GM23338 (cell line): ENCODE data around the gene SLCO3A1. TPM values are rescaled to one million over a fixed set of nuclear protein-coding genes. Genes with fewer than 3 reads are reported as not detected.

ENCODE experiments used
- ATAC-seq: fragments of 200-7000 bp; cut with Tn5 transposase; 3 replicates; pipeline ENCODE4 v1.9.1; 2020
- DNase-seq: peaks from one replicate; pipeline ENCODE4 v3.0.0-alpha.2; 2015; ENCODE audit warnings: low spot score
- H2AFZ ChIP-seq: fragments of 200-600 bp; sonication (generic); 2 replicates; pipeline ENCODE4 v1.8.0; 2016; ENCODE audit warnings: antibody characterized with exemption, mild to moderate bottlenecking, moderate library complexity
- H3F3A ChIP-seq: fragments of 200-600 bp; sonication (generic); replicated peaks from 2 replicates; pipeline ENCODE4 v1.8.0; 2017; ENCODE audit warnings: antibody characterized with exemption, mixed run types, low read depth
- H3K27ac ChIP-seq: fragments of 200-600 bp; sonication (generic); 2 replicates; pipeline ENCODE4 v1.6.1; 2016; ENCODE audit warnings: low read depth
- H3K27me3 ChIP-seq: fragments of 200-600 bp; sonication (generic); 2 replicates; pipeline ENCODE4 v1.8.0; 2016; ENCODE audit warnings: mild to moderate bottlenecking, mixed run types, moderate library complexity; ENCODE audit not compliant: insufficient read depth
- H3K36me3 ChIP-seq: fragments of 200-600 bp; sonication (generic); 2 replicates; pipeline ENCODE4 v1.8.0; 2016; ENCODE audit warnings: mild to moderate bottlenecking; ENCODE audit not compliant: insufficient read depth
- H3K4me1 ChIP-seq: fragments of 200-600 bp; sonication (generic); 2 replicates; pipeline ENCODE4 v1.8.0; 2016; ENCODE audit warnings: mild to moderate bottlenecking, moderate library complexity; ENCODE audit not compliant: insufficient read depth
- H3K4me2 ChIP-seq: fragments of 200-600 bp; sonication (generic); 2 replicates; pipeline ENCODE4 v1.7.1; 2017; ENCODE audit warnings: mixed run types
- H3K4me3 ChIP-seq: fragments of 200-600 bp; sonication (generic); 2 replicates; pipeline ENCODE4 v1.6.1; 2016; ENCODE audit warnings: mixed run types
- H3K79me2 ChIP-seq: fragments of 200-600 bp; sonication (generic); replicated peaks from 2 replicates; pipeline ENCODE4 v1.8.0; 2017; ENCODE audit warnings: mild to moderate bottlenecking; ENCODE audit not compliant: insufficient read depth
- H3K9me2 ChIP-seq: fragments of 200-600 bp; sonication (generic); 2 replicates; pipeline ENCODE4 v1.8.0; 2017; ENCODE audit not compliant: insufficient read depth
- H4K20me1 ChIP-seq: fragments of 200-600 bp; sonication (generic); replicated peaks from 2 replicates; pipeline ENCODE4 v1.8.0; 2017; ENCODE audit warnings: mild to moderate bottlenecking; ENCODE audit not compliant: insufficient read depth
- H3K27ac Mint-ChIP-seq: 2 replicates; pipeline ENCODE4 v1.8.0; 2020; ENCODE audit warnings: inconsistent platforms, mild to moderate bottlenecking, moderate library complexity, mixed read lengths
- H3K27me3 Mint-ChIP-seq: 3 replicates; pipeline ENCODE4 v1.8.0; 2022; ENCODE audit warnings: low read depth, mild to moderate bottlenecking, moderate library complexity, mixed read lengths, inconsistent platforms; ENCODE audit not compliant: insufficient read depth, poor library complexity
- H3K36me3 Mint-ChIP-seq: 3 replicates; pipeline ENCODE4 v1.8.0; 2021; ENCODE audit warnings: low read depth, mild to moderate bottlenecking, inconsistent platforms, moderate library complexity, mixed read lengths
- H3K4me1 Mint-ChIP-seq: 3 replicates; pipeline ENCODE4 v1.8.0; 2020; ENCODE audit warnings: mild to moderate bottlenecking, inconsistent platforms, mixed read lengths
- H3K4me3 Mint-ChIP-seq: 3 replicates; pipeline ENCODE4 v1.8.0; 2021; ENCODE audit warnings: moderate library complexity, mild to moderate bottlenecking, inconsistent platforms, mixed read lengths
- H3K9me3 Mint-ChIP-seq: 3 replicates; pipeline ENCODE4 v1.8.0; 2020; ENCODE audit warnings: moderate library complexity, mild to moderate bottlenecking, inconsistent platforms, mixed read lengths
- CTCF ChIP-seq, 2 experiments: fragments of 200-600 bp in 1 of 2; sonication (generic) in 1 of 2; conservative IDR thresholded peaks; 2 replicates each; pipeline versions ENCODE4 v1.5.1 to v1.6.1; 2016 to 2017; ENCODE audit warnings: antibody characterized with exemption in 2 of 2, low read depth in 2 of 2, mild to moderate bottlenecking in 2 of 2, moderate library complexity in 1 of 2
- NANOG ChIP-seq: IDR thresholded peaks from 2 replicates; pipeline ENCODE4 v1.6.1; 2016; ENCODE audit warnings: antibody characterized with exemption, borderline replicate concordance
- POLR2AphosphoS5 ChIP-seq: IDR thresholded peaks from 2 replicates; pipeline ENCODE4 v1.6.1; 2016; ENCODE audit warnings: antibody characterized with exemption, low read depth
- ZNF331 ChIP-seq: fragments of 250-450 bp; sonication (Bioruptor Pico); IDR thresholded peaks from 2 replicates; pipeline ENCODE4 v1.5.0; 2020; ENCODE audit warnings: low read depth, mild to moderate bottlenecking, moderate library complexity
- ZNF462 ChIP-seq: fragments of 250-450 bp; sonication (Bioruptor Pico); IDR thresholded peaks from 2 replicates; pipeline ENCODE4 v1.5.0; 2020; ENCODE audit warnings: mild to moderate bottlenecking, moderate library complexity
- polyA plus RNA-seq: library from polyadenylated mRNA; unstranded; fragments of >200 nt; fragmentation: Nextera tagmentation; extraction: Ambion mirVana; gene quantifications from 2 replicates; pipeline ENCODE4 v1.2.1, GENCODE V29; 2016
- total RNA-seq: library from RNA; depleted of rRNA; stranded (reverse); fragments of >200 nt; shearing (Covaris generic); gene quantifications from 2 replicates; pipeline ENCODE4 v1.2.3, GENCODE V29; 2014
- TF ChIP-seq, protein P1 (sequence below): IDR thresholded peaks from 2 replicates; pipeline ENCODE4 v1.6.1; 2016; ENCODE audit warnings: antibody characterized with exemption

The SLCO3A1 gene
- total and polyA plus RNA-seq, 2 experiments from 2014 or later = 7.3 to 9.4 TPM

- TF ChIP-seq, protein P1, sequence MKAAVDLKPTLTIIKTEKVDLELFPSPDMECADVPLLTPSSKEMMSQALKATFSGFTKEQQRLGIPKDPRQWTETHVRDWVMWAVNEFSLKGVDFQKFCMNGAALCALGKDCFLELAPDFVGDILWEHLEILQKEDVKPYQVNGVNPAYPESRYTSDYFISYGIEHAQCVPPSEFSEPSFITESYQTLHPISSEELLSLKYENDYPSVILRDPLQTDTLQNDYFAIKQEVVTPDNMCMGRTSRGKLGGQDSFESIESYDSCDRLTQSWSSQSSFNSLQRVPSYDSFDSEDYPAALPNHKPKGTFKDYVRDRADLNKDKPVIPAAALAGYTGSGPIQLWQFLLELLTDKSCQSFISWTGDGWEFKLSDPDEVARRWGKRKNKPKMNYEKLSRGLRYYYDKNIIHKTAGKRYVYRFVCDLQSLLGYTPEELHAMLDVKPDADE = no peak
These were observed 20.7 kb downstream of the SLCO3A1 start (continued) for GRCh38 chr15:91874171-91874570.

DNA sequence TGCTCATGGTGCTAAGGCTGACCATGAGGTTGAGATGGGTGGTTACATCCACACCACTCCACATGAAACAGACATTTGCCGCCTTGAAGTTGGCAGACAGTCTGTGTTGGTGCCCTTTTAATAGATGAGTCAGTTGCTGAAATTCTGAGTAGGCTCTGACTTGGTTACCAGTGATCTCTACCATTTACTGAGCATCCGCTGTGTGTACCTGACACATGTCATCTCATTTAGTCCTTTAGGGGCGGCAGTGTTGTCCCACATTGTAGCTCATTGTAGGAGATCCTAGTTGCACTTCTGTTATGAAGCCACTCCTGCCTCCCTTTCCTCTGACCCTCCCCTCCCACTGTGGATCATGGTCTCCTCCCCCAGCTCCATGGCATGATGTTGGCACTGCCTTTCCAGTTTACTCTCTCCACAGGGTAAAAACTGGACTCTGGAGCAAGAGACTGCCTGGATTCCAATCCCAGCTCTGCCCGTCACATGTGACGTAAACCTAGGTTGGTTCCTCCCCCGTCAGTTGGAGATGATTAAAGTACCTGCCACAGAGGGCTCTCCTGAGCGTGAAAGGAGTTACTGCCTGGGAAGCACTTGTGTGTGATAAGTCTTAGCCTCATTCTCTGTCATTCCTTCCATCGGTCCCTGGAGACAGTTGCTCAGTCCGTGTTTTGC lies 21.6 kb downstream of the SLCO3A1 start:
- DNase-seq = peak; percentile 32

More for the DNA sequence above, 21.6 kb downstream of the SLCO3A1 start:
- TF ChIP-seq ZNF462 (CRISPR knock-in tag) (no peak), NANOG (no peak), ZNF331 (CRISPR knock-in tag) (no peak), CTCF (conservative IDR thresholded peaks at IDR 0.05; ENCODE audit: low read depth in 2 of 2) (0 out of 4 replicates have a peak, but pooled peaks of 1 of the 2 experiments have one; percentile 11), POLR2AphosphoS5 (no peak)
- TF ChIP-seq, protein P1 = no peak
- Histone ChIP-seq H3K27me3 (no peaks in the 10 kb centered on the region), H3K4me3 (no peak overlapping the region), H3K79me2 (peaks cover 31% of the 10 kb centered on the region), H3K4me1 (no peaks in the 10 kb centered on the region), H3K27ac (no peak overlapping the region), H3K36me3 (no peaks in the 10 kb centered on the region), H3F3A (no peaks in the 10 kb centered on the region), H3K4me2 (no peak overlapping the region), H4K20me1 (no peaks in the 10 kb centered on the region; the same call in 1 of the 2 replicates), H2AFZ (no peak overlapping the region), H3K9me2 (peaks cover 5% of the 10 kb centered on the region; the same call in 1 of the 2 replicates)
- Mint-ChIP-seq H3K27ac (no peak overlapping the region), H3K4me1 (peaks cover 9% of the 10 kb centered on the region), H3K9me3 (no peaks in the 10 kb centered on the region; the same call in 2 of the 3 replicates), H3K27me3 (peaks cover 2% of the 10 kb centered on the region), H3K36me3 (peaks cover 6% of the 10 kb centered on the region; the same call in 1 of the 3 replicates), H3K4me3 (no peak overlapping the region)
- peak; percentile 74 for ATAC-seq
